OCI-LY3 (cell line): ENCODE results near the gene ARHGDIB.
A peak's percentile ranks its signal among the peaks of the same experiment; 100 is the strongest.

Experiments used
- H2AFZ ChIP-seq: fragments of 200-600, 300-600 bp; shearing (Covaris generic); 2 replicates; pipeline ENCODE4 v1.6.0; 2014; ENCODE audit warnings: antibody characterized with exemption, low read depth, low read length
- H3K27ac ChIP-seq: fragments of 200-600, 300-600 bp; sonication (generic); 2 replicates; pipeline ENCODE4 v1.5.1; 2014; ENCODE audit warnings: mild to moderate bottlenecking, low read length, moderate library complexity, mixed read lengths
- H3K27me3 ChIP-seq: fragments of 200-600, 300-600 bp; sonication (generic); 2 replicates; pipeline ENCODE4 v1.6.1; 2014; ENCODE audit warnings: low read depth, low read length, mixed read lengths
- H3K36me3 ChIP-seq: fragments of 200-600, 300-600 bp; sonication (generic); replicated peaks from 2 replicates; pipeline ENCODE3; 2014; ENCODE audit warnings: low read depth, low read length, mixed read lengths
- H3K4me1 ChIP-seq: fragments of 300-600, 200-600 bp; sonication (generic); 2 replicates; pipeline ENCODE4 v1.6.1; 2014; ENCODE audit warnings: low read length, mixed read lengths
- H3K4me2 ChIP-seq: fragments of 200-600, 300-600 bp; sonication (generic); 2 replicates; pipeline ENCODE4 v1.6.1; 2014; ENCODE audit warnings: low read length, mixed read lengths
- H3K4me3 ChIP-seq: fragments of 300-600, 200-600 bp; sonication (generic); 2 replicates; pipeline ENCODE4 v1.5.1; 2014; ENCODE audit warnings: antibody characterized with exemption, mild to moderate bottlenecking, low read length, moderate library complexity
- H3K79me2 ChIP-seq: fragments of 300-600, 200-600 bp; shearing (Covaris generic); 2 replicates; pipeline ENCODE4 v1.6.1; 2014; ENCODE audit warnings: mild to moderate bottlenecking, low read length, mixed read lengths
- H3K9ac ChIP-seq: fragments of 300-600, 200-600 bp; shearing (Covaris generic); 2 replicates; pipeline ENCODE4 v1.6.0; 2014; ENCODE audit warnings: mild to moderate bottlenecking, low read length, moderate library complexity
- H3K9me3 ChIP-seq: fragments of 200-600, 300-600 bp; shearing (Covaris generic); 2 replicates; pipeline ENCODE4 v1.6.1; 2014; ENCODE audit warnings: low read length, mixed read lengths; ENCODE audit not compliant: insufficient read depth
- H4K20me1 ChIP-seq: fragments of 200-600, 300-600 bp; sonication (generic); 2 replicates; pipeline ENCODE4 v1.6.1; 2016; ENCODE audit warnings: low read length, mixed read lengths; ENCODE audit not compliant: insufficient read depth
- EZH2phosphoT487 ChIP-seq: fragments of 200-600 bp; shearing (Covaris generic); IDR thresholded peaks from 2 replicates; pipeline ENCODE4 v1.6.1; 2018; ENCODE audit warnings: antibody characterized with exemption, mixed run types, low read depth
- TF ChIP-seq, protein P1 (sequence below): fragments of 200-600, 300-600 bp; sonication (generic); IDR thresholded peaks from 2 replicates; pipeline ENCODE4 v1.5.1; 2014; ENCODE audit warnings: antibody characterized with exemption, low read length, low read depth

ARHGDIB gene

DNA sequence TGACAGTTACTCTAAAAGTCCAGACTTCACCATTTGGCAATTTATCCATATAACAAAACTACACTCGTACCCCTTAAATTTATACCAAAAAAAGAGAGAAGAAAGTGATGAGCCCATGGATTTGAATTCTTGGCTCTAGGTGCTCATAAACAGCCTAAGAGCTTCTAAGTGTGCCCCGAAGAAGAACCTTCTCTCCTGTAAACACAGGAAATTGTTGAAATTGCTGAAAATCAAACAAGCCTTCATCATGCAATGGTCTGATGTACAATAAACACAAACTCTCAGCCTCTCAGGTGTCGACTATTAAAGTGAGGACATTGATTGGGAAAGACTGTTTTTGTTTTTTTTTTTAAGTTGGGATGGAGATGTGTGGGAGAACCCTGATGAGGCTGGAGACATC is 33.2 kb upstream of the ARHGDIB start:
- Histone ChIP-seq H3K4me1 (peaks cover 11% of the 10 kb centered on the region), H2AFZ (no peak overlapping the region), H3K27ac (no peak overlapping the region), H3K9me3 (no peaks in the 10 kb centered on the region), H3K27me3 (peaks cover 13% of the 10 kb centered on the region), H3K36me3 (no peaks in the 10 kb centered on the region), H3K79me2 (no peaks in the 10 kb centered on the region), H3K4me2 (no peak overlapping the region), H4K20me1 (no peaks in the 10 kb centered on the region), H3K9ac (no peak overlapping the region), H3K4me3 (no peak overlapping the region)
- TF ChIP-seq EZH2phosphoT487: no peak
- TF ChIP-seq, protein P1, sequence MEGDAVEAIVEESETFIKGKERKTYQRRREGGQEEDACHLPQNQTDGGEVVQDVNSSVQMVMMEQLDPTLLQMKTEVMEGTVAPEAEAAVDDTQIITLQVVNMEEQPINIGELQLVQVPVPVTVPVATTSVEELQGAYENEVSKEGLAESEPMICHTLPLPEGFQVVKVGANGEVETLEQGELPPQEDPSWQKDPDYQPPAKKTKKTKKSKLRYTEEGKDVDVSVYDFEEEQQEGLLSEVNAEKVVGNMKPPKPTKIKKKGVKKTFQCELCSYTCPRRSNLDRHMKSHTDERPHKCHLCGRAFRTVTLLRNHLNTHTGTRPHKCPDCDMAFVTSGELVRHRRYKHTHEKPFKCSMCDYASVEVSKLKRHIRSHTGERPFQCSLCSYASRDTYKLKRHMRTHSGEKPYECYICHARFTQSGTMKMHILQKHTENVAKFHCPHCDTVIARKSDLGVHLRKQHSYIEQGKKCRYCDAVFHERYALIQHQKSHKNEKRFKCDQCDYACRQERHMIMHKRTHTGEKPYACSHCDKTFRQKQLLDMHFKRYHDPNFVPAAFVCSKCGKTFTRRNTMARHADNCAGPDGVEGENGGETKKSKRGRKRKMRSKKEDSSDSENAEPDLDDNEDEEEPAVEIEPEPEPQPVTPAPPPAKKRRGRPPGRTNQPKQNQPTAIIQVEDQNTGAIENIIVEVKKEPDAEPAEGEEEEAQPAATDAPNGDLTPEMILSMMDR: no peak

DNA sequence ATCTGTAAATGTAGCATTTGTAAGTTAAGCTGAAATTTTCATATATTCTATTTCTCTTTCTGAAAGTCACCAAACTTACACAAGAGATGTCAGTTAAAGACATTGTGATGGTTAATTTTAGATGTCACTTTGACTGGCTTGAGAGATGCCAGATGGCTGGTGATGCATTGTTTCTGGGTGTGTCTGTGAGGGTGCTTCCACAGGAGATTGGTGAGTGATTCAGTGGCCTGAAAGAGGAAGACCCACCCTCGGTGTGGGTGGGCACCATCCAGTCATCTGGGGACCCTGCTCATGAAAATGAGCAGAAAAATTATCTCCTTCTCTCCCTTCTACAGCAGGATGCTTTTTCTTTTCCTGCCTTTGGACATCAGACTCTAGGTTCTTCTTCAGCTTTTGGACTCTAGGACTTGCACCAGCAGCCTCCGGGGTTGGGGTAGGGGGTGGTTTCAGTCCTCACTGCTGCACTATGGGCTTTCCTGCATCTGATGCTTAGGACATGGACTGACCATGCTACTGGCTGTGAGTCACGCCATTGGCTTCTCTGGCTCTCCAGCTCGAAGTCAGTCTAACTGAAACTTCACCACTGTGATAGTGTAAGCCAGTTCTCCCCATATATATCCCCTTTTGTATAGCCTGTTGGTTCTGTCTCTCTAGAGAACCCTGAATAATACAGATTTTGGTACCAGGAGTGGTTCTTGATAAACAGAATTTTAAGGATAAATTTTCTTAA is 32.3 kb upstream of the ARHGDIB start:
- Histone ChIP-seq H3K27me3 (peaks cover 7% of the 10 kb centered on the region), H3K27ac (no peak overlapping the region), H3K79me2 (no peaks in the 10 kb centered on the region), H4K20me1 (no peaks in the 10 kb centered on the region), H3K4me3 (no peak overlapping the region), H3K36me3 (no peaks in the 10 kb centered on the region), H3K9me3 (no peaks in the 10 kb centered on the region), H3K9ac (no peak overlapping the region), H2AFZ (0 out of 2 replicates have a peak overlapping the region, but pooled peaks have one; percentile 12), H3K4me2 (peak overlapping the region; percentile 16; the same call in 1 of the 2 replicates), H3K4me1 (peaks cover 12% of the 10 kb centered on the region)
- no peak for TF ChIP-seq EZH2phosphoT487
- TF ChIP-seq, protein P1: no peak

DNA sequence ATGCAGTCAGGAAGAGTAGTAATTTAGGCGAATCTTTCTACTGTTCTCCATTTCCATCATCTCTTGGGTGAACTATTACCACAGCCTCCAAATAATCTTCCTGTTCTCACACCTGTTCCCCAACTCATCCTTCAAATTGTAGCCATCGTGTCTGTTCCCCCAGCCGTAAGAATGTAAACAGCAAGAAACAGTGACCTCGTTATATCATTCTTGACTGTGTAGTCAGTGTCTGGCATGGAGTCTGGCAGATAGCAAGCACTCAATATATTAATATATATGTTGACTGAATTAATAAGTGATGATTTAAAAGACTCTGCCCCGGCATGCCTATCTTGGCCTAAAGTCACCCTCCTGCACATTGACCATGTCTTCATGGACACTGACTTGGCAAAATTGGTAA is 31.7 kb upstream of the ARHGDIB start:
- Histone ChIP-seq H4K20me1 (no peaks in the 10 kb centered on the region), H3K27ac (no peak overlapping the region), H3K4me1 (peaks cover 14% of the 10 kb centered on the region), H3K4me3 (no peak overlapping the region), H3K9ac (no peak overlapping the region), H3K27me3 (peaks cover 2% of the 10 kb centered on the region; the same call in 1 of the 2 replicates), H3K36me3 (no peaks in the 10 kb centered on the region), H3K79me2 (no peaks in the 10 kb centered on the region), H3K9me3 (no peaks in the 10 kb centered on the region), H2AFZ (no peak overlapping the region), H3K4me2 (no peak overlapping the region)
- TF ChIP-seq EZH2phosphoT487: no peak
- TF ChIP-seq, protein P1: no peak

DNA sequence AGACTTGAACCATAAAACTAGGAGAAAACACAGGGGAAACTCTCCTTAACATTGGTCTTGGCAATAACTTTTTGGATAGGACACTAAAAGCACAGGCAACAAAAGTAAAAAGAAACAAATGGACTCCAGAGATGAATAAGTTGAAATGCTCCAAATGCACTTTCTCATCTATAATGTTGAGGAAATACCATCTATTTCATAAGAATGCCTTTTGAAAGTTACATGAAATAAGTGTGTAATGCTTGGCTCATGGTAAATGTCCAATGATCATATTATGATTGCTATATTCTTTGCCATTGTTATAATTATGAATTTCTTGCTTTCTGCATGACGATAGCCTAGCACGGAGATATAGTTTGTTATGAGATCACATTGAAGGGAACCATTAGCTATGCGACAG is 31.3 kb upstream of the ARHGDIB start:
- no peaks in the 10 kb centered on the region for H3K36me3 ChIP-seq
- no peak overlapping the region for H2AFZ ChIP-seq
- H3K9me3 ChIP-seq: no peaks in the 10 kb centered on the region
- H3K4me1 ChIP-seq: peaks cover 19% of the 10 kb centered on the region
- H3K27ac ChIP-seq: no peak overlapping the region
- no peaks in the 10 kb centered on the region for H4K20me1 ChIP-seq
- no peaks in the 10 kb centered on the region for H3K79me2 ChIP-seq
- no peak overlapping the region for H3K4me3 ChIP-seq
- no peak for TF ChIP-seq EZH2phosphoT487
- TF ChIP-seq, protein P1: no peak
- no peak overlapping the region for H3K9ac ChIP-seq
- H3K4me2 ChIP-seq: no peak overlapping the region
- no peaks in the 10 kb centered on the region; the same call in 1 of the 2 replicates for H3K27me3 ChIP-seq
